Neutrophil (primary cell): ENCODE results near the gene ANKRD37.

Experiments used
- H3K27ac ChIP-seq: fragments of 200-600 bp; sonication (generic); 2 replicates; pipeline ENCODE4 v1.5.1; 2016; ENCODE audit warnings: mild to moderate bottlenecking, moderate library complexity
- H3K27me3 ChIP-seq: fragments of 200-600 bp; sonication (generic); 2 replicates; pipeline ENCODE4 v1.6.0; 2016; ENCODE audit warnings: mild to moderate bottlenecking
- H3K36me3 ChIP-seq: fragments of 200-600 bp; sonication (generic); 2 replicates; pipeline ENCODE4 v1.5.1; 2017
- H3K4me1 ChIP-seq, 2 experiments: fragments of 200-600 bp in 1 of 2; sonication (generic) in 1 of 2; 1 replicate in 1 of 2; 2 replicates in 1 of 2; pipeline versions ENCODE4 v1.5.1 to v1.6.1; 2013 to 2016; ENCODE audit warnings: low read depth in 1 of 2, low read length in 1 of 2, mild to moderate bottlenecking in 1 of 2, moderate library complexity in 1 of 2; ENCODE audit not compliant: control insufficient read depth in 1 of 2, insufficient read depth in 1 of 2
- H3K4me3 ChIP-seq, 2 experiments: fragments of 200-600 bp in 1 of 2; sonication (generic) in 1 of 2; 1 replicate in 1 of 2; 2 replicates in 1 of 2; pipeline ENCODE4 v1.5.1; 2013 to 2016; ENCODE audit warnings: low read depth in 1 of 2, low read length in 1 of 2, mild to moderate bottlenecking in 1 of 2, moderate library complexity in 1 of 2
- H3K9me3 ChIP-seq: fragments of 200-600 bp; sonication (generic); 2 replicates; pipeline ENCODE4 v1.5.1; 2016
- CTCF ChIP-seq: fragments of 200-600 bp; sonication (generic); IDR thresholded peaks from 2 replicates; pipeline ENCODE4 v1.5.1; 2016; ENCODE audit warnings: antibody characterized with exemption

ANKRD37 gene

DNA sequence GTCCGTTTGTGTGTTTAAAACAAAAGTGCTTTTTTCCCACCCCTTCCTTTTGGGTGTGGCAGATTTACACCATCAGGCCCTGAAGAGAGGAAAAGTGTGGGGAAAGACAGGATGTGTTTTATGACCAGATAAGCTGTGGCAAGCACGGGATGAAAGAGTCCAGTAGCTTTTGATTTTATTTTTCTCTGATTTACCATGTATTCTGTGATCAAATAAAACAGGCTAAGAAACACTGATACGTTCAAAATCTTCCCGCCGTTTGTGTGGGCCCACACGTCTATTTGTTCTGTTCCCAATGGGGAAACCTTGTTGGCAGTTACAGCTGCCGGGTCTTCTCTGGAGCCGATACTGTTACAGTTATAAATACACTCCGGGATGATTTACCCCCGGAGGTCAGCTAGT is 11.7 kb upstream of the ANKRD37 start:
- peak overlapping the region in 1 of 2 experiments; percentile 7 for H3K4me3 ChIP-seq
- H3K36me3 ChIP-seq, result no peaks in the 10 kb centered on the region
- H3K4me1 ChIP-seq, result peaks cover 0 to 9% of the 10 kb centered on the region in 2 experiments
- no peak overlapping the region for H3K27ac ChIP-seq
- H3K9me3 ChIP-seq, result no peaks in the 10 kb centered on the region
- peaks cover 70% of the 10 kb centered on the region for H3K27me3 ChIP-seq
- no peak for TF ChIP-seq CTCF

DNA sequence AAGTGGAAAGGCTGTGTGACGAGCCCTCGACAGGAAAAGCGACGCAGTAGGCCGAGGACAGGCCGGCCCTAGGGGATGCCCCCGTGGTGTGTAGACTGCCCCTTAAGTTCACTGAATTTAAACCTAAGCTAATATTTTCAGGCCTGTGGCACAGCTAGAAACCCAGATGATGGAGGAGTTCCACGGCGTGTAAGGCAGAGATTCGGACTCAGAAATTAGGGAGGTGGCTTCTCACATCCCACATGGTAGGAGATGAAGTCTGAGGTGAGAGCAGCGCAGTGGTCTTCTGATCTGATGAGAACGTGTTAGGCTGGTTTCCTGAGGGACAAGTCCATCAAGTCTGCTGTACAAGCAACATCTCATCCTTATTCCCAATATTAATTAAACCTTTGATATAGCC is 8.7 kb upstream of the ANKRD37 start:
- no peak overlapping the region for H3K4me3 ChIP-seq
- no peaks in the 10 kb centered on the region for H3K9me3 ChIP-seq
- no peak for TF ChIP-seq CTCF
- peaks cover 80% of the 10 kb centered on the region for H3K27me3 ChIP-seq
- peaks cover 0 to 9% of the 10 kb centered on the region in 2 experiments for H3K4me1 ChIP-seq
- H3K27ac ChIP-seq, result no peak overlapping the region
- H3K36me3 ChIP-seq, result no peaks in the 10 kb centered on the region

DNA sequence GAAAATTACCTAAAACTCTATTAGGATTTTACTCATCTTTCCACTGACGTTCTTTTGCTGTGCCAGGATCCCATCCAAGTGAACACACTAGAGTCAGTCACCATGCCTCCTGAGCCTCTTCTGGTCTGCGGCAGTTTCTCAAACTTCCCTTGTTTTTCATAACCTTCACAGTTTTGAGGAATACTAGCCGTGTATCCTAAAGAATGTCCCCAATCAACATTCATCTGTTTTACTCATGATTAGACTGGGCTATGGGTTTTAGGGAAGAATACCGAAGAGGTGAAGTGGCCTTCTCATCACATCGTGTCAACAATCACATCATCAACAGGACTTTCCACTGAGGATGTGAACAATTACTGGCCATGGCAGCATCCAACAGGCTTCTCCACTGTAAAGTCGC is 5.7 kb upstream of the ANKRD37 start:
- peaks cover 10 to 11% of the 10 kb centered on the region in 2 experiments for H3K4me1 ChIP-seq
- H3K9me3 ChIP-seq, result no peaks in the 10 kb centered on the region

DNA sequence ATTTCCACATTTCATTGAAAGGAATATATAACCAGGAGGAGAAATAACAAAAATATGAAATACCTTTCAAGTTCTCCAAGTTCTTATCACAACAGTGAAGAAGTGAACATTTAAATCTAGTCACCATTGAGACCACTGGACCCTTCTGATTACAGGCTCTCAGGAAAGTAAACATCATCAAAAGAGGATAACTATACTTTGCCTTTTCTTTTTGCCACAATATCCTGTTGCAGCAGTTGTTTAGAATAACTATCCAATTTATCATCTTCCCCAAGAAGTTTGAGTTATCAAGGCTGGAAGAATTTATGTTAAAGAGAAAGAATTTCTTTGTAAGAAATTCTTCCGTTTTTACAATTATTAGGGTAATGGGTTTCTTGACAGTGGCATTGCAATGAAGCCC is 4.5 kb upstream of the ANKRD37 start:
- Histone ChIP-seq H3K27ac (no peak overlapping the region), H3K27me3 (peaks cover 64% of the 10 kb centered on the region), H3K36me3 (no peaks in the 10 kb centered on the region), H3K9me3 (no peaks in the 10 kb centered on the region), H3K4me3 (no peak overlapping the region), H3K4me1 (peaks cover 16 to 19% of the 10 kb centered on the region in 2 experiments)
- no peak for TF ChIP-seq CTCF

More for the DNA sequence above, 5.7 kb upstream of the ANKRD37 start:
- Histone ChIP-seq H3K27ac (no peak overlapping the region), H3K4me3 (no peak overlapping the region), H3K36me3 (no peaks in the 10 kb centered on the region), H3K27me3 (peaks cover 72% of the 10 kb centered on the region)
- no peak for TF ChIP-seq CTCF

DNA sequence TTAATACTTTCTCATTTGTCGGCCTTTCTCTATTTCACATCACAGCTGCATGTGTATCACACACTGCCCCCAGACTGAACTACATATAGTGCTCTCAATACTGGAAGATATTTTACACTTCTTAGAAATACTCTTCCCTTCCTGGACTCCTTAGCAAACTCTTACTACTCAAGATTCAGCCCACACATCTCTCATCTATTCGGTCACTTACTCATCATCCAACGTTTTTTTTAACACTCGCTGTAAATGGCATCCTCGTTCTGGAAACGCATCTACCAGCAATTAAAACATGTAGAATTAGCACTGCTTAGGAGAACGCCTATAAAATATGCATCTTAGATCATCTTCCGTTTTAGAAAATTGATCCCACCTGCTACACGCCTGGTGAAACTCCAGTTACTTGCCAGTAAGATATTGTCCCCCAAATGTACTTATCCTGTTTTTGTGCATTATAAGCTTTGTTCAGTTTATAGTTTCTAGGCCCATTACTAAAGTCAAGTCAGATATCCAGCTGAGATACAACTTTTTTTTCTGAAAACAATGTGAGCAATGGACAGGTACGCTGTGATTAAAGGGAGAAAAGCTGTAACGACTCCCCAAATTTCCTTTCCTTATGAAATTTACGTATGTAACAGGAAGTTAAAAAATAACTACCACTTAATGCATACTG is 1.9 kb upstream of the ANKRD37 start:
- Histone ChIP-seq H3K36me3 (peaks cover 11% of the 10 kb centered on the region), H3K4me1 (peaks cover 17 to 19% of the 10 kb centered on the region in 2 experiments), H3K9me3 (no peaks in the 10 kb centered on the region), H3K27ac (peak overlapping the region; percentile 94), H3K27me3 (peaks cover 55% of the 10 kb centered on the region), H3K4me3 (peak overlapping the region; percentile 96 to 99)
- no peak for TF ChIP-seq CTCF
